ENCODE results near the gene LMOD3.

GRCh38 chr3:69066121-69066520, 56.3 kb downstream of the LMOD3 start:
- TF ChIP-seq, protein P1, sequence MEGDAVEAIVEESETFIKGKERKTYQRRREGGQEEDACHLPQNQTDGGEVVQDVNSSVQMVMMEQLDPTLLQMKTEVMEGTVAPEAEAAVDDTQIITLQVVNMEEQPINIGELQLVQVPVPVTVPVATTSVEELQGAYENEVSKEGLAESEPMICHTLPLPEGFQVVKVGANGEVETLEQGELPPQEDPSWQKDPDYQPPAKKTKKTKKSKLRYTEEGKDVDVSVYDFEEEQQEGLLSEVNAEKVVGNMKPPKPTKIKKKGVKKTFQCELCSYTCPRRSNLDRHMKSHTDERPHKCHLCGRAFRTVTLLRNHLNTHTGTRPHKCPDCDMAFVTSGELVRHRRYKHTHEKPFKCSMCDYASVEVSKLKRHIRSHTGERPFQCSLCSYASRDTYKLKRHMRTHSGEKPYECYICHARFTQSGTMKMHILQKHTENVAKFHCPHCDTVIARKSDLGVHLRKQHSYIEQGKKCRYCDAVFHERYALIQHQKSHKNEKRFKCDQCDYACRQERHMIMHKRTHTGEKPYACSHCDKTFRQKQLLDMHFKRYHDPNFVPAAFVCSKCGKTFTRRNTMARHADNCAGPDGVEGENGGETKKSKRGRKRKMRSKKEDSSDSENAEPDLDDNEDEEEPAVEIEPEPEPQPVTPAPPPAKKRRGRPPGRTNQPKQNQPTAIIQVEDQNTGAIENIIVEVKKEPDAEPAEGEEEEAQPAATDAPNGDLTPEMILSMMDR (IDR thresholded peaks at IDR 0.05; ENCODE audit: extremely low read depth in 1 of 2, insufficient read depth in 1 of 2, low read depth in 1 of 2, low read length in 2 of 2): no peak
- TF ChIP-seq POLR2AphosphoS5 (IDR thresholded peaks at IDR 0.05; ENCODE audit: insufficient read depth, low read depth, low read length) (no peak), POLR2A (IDR thresholded peaks at IDR 0.05; ENCODE audit: low read depth, low read length) (no peak)

Measured in endothelial cell of umbilical vein (primary cell).